ENCODE data around the gene METTL21A.

- TF ChIP-seq CTCF (IDR thresholded peaks at IDR 0.05) (no peak), TCF7L2 (IDR thresholded peaks at IDR 0.05; ENCODE audit: low read depth, low read length) (no peak)
These were observed 45.7 kb upstream of the METTL21A start for GRCh38 chr2:207670887-207671286.
